Measurements from ENCODE around the gene SGK2.

The SGK2 gene

GRCh38 chr20:43590392-43591303, 31.8 kb downstream of the SGK2 start, which contains the start of gene IFT52:
IFT52 (plus strand) TSS chr20:43590937; CDS start chr20:43594699, 3,762 bp downstream.
- TF ChIP-seq CTCF (IDR thresholded peaks at IDR 0.05) = no peak

GRCh38 chr20:43603124-43603523, 44.3 kb downstream of the SGK2 start:
- TF ChIP-seq CTCF (IDR thresholded peaks at IDR 0.05) = no peak

DNA sequence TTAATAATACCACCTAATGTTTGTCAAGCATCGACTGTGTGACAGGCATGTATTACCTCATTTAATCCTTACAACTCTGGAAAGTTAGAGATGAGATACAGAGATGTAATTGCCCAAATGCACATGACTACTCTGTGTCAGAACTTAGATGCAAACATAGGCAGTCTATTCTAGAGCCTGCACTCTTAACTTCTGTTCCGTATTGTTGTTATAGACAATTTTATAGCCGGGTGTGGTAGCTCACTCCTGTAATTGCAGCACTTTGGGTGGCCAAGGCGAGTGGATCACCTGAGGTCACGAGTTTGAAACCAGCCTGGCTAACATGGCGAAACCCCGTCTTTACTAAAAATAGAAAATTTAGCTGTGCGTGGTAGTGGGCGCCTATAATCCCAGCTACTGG, 46.9 kb downstream of the SGK2 start:
- TF ChIP-seq CTCF (IDR thresholded peaks at IDR 0.05) = no peak

DNA sequence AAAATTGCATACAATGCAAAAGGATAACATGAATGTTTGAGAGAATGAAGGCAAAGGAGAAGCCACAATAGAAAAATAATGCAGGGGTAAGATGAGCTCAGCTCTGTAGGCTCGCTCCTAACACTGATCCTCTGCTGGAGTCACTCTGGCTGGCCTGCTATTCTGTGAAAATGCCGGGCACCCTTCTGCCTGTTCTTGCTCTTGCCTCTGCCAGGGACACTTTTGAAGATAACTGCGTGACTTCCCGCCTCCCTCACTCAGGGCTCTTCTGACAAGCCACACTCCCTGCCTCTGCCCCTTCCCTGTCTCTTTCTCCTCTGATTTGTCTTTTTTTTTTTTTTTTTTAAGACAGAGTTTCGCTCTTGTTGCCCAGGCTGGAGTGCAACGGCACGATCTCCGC, 72.8 kb downstream of the SGK2 start:
- no peak for TF ChIP-seq CTCF (IDR thresholded peaks at IDR 0.05)

Data from LNCAP (cell line).